GM19035 (cell line): ENCODE results near the gene LARGE2.

Experiments
- ATAC-seq: cut with Tn5 transposase; IDR thresholded peaks from one replicate; pipeline ENCODE4 v1.9.1; 2021; ENCODE audit not compliant: unreplicated experiment

The LARGE2 gene

DNA sequence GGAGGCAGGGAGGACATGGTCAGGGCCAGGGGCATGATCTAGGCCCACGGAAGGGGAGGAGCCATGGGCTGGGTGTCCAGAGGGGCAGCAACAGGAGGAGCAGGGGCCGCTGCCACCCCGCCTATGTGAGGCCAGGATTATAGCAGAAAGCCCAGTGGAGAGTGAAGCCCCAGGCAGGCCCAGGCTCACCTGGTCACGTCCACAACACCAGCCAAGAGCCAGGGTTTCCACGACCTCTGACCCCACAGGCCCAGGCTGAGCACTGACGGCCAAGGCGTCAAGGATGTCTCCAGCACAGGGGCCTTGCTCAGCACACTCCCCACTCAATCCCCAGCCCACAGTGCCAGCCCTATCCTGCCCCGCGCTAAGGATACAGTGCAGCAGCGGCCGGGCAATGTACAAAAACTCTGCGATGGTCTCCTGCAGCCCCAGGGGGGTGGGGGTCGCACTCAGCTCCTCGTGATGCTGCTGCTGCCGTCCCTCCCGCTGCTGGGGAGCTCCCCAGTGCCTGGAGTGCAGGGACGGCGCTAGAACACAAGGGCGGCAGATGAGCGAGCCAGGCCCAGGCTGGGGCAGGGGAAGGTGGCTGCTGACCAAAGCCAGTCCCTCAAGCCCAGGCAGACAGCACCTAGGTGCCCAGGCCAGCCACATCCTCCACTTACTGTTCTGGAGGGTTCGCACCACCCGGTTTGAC, 8.4 kb upstream of the LARGE2 start:
- no peak for ATAC-seq

DNA sequence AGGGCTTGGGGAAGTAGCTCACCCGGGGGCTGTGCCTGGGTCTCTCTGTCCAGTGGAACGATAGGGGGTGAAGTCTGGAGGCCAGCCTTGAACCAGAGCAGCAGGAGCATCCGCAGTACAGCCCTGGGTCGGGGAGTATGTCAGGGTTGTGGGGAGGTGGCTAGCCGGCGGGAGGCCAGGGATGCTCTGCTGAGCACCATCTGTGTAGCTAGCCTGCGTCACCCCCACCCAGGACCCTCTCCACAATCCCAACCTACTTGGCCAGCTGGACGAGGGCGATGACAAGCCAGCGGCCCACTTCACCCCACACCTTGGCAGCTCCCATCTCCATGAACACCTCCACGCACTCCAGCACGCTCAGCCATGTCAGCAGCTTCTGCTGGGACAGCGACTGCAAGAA, 7.0 kb upstream of the LARGE2 start:
- ATAC-seq: no peak

DNA sequence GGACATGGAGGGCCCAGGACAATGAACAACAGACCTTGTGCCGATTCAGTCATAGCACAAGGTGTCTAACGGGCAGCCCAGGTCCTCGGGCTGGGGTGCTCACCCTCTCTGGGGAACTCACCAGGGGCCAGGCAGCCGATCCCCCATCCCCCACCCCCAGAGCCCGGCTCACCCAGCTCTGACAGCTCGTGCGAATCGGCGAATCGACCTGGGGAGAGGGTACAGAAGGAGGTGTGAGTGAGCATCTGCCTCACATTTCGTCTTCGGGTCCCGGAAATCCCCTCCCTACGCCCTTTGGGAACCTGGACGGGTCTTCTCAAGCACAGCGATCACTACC, 5.2 kb upstream of the LARGE2 start:
- peak; percentile 8 for ATAC-seq

DNA sequence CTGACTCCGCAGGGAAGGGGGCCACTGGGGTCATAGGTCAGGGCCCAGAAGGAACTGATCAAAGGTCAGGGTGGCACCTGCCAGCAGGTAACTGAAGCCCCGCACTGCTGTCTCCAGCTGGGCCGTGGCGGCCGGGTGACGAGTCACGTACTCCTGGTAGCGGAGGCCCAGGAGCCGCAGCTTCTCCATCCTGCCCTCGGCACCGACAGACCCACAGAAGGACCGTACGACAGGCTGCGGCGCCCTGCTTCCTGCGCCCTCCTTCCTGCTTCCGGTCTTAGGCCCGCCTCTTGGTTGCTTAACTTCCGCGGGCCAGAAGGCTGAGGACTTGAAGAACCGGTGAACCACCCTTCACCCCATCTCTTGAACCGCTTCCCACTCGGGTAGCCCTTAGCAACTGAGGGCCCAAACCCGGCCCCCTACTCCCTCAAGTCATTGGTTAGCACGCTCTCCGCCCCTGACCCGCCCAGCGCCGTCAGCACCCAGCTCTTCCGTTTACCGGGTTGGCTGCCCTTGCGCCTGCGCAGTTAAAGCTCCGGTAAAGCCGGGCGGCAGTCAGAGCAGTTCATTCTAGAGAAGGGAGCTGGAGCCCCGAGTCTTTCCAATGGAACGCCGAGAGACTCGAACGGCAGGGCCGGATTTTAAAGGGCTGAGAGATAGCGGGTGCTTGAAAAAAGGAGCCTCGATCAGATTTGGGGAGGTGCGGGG, 4.7 kb upstream of the LARGE2 start, which contains the start of gene PEX16:
PEX16 (minus strand) TSS at position 255 of the 708 bp plus-strand sequence; CDS start at position 189, 66 bp downstream.
- peak; percentile 80 for ATAC-seq

DNA sequence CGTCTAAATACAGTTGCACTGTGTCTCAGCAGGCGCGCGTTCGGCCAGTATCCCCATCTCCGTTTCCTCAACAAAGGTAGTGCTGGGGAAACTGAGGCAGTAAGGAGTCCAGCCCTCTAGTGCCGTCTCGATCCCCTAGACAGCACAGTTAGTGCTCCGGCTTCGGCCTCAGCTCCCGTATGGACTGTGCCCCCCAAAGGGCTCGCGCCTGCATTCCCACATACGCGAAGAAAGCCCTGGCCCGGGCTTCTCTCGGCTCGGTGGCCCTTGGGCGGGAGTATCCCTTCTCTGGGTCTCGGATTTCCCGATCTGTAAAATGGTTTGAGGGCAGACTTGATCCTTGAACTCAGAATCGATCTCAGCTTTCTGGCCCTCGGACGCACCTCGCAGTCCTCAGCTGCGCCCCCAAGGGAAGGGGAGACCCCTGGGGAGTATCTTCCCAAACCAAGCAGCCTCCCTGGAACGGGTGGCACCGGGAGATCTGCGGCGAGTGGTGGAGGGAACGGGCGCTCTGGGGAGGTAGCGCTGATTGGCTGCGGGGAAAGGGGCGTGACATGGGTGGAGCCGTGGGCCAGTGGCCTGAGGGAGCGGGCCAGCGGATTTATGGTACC, 4.0 kb upstream of the LARGE2 start:
- ATAC-seq: peak; percentile 37

DNA sequence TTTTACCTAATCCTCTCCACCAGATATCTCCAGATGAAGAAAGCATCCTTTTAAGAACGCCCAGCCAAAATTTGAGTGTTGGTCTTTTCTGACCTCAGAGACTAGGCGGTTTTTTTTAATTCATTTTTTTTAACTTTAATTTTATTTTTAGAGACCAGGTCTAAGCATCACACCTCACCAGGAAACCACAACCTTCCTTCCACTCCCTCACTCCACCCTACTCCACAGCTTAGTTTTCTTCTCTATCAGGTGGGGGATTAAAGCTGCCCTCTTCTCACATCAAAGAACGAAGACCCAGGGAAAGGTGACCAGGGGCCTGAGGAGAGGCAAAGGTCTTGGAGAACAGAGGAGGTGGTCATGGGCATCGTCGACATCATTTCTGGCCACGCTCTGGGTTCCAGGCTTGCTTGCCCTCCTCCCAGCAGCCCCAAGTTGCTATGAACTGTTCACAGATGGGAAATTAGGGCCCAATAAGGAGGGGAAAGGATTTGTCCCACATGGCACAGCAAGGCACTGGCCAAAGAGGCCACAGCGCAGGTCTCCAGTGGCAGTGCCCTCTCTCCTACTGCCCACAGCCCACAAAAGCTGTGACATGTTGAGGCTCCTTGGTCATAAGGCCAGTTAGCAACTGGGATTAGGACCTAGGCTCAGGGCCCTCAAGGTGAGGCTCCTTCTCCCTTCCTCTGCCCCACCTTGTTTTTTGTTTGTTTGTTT, 3.3 kb upstream of the LARGE2 start:
- no peak for ATAC-seq

DNA sequence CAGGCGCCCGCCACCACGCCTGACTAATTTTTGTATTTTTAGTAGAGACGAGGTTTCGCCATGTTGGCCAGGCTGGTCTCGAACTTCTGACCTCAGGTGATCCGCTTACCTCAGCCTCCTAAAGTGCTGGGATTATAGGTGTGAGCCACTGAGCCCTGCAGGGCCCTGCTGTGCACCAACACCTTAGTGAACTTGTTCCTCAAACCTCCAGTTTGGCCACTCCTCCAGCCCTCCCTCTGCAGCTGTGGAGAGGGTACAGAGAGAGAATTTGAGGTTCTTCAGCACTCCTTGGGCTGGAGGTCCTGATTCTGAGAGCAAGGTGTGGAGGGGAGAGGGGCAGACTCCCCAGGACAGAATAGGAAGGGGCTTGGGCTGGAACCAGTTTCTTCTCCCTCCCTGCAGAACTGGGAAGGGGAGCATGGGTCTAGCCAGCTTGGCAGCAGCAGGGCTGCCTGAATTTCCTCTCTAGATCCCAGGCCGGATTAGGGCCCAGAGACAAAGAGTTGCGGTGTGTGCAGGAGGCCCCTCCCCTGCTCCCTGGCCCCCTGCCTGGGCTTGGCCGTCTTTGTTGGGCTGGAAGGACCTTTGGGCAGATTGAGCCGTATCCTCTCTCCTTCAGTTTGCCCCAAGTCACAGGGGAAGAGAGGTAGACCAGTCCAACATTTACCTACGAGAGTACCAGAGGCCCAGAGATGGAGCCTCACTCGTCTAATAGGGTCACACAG, 2.5 kb upstream of the LARGE2 start:
- no peak for ATAC-seq

DNA sequence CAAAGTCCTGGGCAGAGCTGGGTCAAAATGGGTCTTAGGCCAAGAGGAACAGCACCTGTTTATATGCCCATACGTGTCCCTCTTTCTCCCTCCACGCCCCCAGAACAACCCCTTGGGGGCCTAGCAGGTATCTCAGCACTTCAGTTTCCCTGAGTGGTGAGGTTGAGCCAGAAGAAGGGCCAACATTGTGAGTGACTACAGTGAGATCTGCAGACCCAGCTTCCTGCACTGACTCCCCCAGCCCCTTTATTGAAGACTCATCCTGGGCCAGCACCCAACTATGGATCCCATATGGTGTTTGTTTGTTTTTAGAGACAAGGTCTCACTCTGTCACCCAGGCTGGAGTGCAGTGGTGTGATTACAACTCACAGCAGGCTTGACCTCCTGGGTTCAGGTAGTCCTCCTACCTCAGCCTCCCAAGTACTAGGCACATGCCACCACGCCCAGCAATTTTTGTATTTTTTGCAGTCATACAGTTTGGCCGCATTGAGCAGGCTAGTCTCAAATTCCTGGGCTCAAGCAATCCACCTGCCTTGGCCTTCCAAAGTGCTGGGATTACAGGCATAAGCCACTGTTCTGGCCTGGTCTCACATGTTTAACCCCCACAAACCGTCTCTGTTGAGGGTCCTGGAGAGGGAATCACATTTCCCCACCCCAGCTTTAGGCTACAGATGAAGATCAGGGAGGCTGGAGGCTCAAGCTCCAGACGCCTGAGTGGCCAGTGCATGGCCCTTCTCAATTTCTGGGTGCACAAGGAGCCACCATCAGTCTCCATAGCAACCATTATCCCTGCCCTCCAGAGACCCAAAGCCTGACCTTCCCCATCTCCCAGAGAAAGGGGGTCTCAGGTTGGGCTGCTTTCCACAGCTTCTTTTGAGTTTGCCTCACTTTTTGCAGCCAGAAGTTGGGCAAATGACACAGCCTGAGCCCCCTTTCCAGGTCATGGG, 1.7 kb upstream of the LARGE2 start:
- ATAC-seq: no peak

DNA sequence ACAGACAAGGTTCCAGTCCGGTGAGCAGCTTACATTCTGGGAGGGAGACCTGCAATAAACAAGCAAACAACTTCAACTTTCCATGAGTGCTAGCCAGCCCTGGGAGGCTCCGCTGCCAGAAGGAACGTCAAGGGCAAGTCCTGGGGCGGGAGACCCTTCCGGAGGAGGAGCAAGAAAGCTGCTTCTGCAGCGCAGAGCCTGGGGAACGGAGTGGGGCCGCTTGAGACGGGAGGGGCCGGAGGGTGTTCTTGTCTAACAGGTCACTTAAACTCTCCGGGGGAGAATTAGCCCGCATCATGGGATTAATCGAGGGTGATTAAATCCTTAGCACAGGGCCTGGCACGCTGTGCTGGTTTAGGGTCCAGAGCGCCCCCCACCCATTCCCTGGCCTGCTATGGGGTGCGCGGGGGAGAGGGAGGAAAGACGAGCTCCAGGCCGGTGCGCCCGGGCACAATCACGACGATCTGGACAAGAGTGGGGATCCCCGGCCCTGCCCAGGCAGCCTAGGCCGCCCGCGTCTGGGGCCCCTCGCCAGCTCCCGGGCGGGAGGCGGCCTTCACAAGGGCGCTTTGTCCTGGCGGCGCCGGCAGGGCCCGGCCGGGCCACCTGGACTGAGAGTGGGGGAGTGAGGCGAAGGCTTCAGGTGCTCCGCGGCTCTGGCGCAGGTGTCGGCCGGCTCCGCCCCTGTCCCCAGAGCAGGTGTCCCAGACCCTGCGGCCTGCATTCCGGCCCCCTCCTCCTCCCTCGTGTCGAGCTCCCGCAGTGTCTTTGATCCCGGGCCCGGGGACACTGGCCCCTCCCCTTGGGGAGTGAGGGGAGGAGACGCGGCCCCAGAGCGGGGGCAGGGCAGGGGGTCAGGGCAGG, 663 bp upstream of the LARGE2 start:
- no peak for ATAC-seq

DNA sequence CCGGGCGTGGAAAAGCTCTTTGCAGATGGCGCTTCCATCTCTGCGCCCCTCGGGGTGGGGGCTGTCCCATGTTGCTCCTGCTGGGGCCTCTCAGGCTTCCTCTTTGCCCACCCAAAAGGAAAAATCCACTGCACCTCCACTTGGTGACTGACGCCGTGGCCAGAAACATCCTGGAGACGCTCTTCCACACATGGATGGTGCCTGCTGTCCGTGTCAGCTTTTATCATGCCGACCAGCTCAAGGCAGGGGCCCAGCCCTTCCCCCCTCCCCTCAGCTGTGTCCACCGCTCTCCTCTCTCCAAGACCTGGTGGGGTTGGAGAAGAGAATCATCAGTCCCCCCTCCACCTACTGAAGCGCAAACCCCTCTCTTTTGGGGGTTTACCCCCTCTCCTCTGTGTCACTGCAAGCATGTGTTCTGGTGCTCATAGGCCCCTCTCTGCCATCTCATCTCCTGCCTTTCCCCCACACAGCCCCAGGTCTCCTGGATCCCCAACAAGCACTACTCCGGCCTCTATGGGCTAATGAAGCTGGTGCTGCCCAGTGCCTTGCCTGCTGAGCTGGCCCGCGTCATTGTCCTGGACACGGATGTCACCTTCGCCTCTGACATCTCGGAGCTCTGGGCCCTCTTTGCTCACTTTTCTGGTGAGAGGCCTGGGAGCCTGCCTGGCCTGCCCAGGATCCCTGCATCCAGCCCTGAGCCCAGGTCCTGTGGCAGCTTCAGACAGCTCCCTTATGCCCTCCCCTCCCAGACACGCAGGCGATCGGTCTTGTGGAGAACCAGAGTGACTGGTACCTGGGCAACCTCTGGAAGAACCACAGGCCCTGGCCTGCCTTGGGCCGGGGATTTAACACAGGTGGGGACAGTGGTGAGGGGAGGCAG, 1.8 kb downstream of the LARGE2 start:
- ATAC-seq: no peak

DNA sequence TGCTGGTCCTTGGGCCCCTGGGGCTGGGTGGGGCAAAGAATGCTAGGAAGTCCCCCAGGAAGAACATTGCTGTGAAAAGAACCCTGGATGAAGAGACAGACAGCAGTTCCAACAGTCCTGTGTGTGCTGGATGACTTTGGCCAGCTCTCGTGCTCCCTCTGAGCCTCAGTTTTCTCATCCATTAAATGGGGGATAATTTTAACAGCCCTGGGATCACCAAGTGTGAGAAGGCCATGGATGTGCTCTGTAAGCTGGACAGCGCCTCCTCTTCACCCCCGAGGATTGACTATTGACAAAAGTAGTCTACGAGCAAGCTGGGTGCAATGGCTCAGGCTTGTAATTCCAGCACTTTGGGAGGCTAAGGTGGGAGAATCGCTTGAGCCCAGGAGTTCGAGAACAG, 2.5 kb downstream of the LARGE2 start:
- ATAC-seq: no peak

DNA sequence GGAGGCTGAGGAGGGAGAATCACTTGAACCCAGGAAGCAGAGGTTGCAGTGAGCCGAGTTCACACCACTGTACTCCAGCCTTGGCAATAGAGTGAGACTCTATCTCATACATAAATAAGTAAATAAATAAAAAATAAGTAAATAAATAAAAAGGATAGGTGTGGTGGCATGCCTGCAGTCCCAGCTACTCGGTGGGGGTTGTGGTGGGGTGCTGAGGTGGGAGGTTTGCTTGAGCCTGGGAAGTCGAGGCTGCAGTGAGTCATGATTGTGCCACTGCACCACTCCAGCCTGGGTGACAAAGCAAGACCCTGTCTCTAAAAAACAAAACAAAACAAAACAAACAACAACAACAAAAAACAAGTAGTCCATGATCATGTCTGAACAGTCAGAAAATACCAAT, 3.1 kb downstream of the LARGE2 start:
- ATAC-seq: no peak

DNA sequence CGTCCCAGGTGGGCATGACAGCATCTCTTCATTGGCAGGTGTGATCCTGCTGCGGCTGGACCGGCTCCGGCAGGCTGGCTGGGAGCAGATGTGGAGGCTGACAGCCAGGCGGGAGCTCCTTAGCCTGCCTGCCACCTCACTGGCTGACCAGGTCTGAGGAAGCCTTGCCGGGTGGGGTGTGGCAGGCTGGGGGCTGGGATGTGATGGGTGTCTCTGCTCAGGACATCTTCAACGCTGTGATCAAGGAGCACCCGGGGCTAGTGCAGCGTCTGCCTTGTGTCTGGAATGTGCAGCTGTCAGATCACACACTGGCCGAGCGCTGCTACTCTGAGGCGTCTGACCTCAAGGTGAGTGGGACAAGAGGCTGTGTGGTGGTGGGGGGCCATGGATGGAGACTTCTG, 3.5 kb downstream of the LARGE2 start:
- ATAC-seq: no peak

DNA sequence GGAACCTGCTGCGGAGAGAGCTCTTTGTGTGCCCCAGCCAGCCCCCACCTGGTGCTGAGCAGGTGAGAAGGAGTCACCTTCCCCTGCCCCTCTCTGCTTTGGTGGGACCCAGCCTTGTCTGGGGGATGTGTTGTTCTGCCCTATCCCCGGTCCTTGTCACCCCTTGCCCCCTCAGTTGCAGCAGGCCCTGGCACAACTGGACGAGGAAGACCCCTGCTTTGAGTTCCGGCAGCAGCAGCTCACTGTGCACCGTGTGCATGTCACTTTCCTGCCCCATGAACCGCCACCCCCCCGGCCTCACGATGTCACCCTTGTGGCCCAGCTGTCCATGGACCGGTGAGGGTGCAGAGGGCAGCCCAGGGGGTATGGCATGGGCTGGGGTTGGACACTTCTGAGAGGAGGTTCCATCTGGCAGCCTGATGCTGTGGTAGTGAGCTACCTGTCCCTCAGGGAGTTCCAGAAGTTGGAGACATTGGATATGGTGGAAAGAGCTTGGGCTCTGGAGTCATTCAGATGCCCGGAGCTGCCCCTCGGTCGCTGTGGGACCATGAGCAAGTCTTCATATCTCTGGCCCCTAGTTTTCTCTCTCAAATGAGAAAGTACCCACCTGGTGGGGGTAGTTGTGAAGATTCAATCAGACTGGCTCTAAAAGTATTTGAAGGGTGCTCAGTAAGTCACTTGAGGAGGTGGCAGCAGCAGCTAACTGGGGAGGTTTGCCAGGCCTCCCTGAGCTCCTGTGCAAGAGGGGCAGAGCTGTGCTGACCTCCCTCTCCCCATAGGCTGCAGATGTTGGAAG, 4.3 kb downstream of the LARGE2 start:
- no peak for ATAC-seq

DNA sequence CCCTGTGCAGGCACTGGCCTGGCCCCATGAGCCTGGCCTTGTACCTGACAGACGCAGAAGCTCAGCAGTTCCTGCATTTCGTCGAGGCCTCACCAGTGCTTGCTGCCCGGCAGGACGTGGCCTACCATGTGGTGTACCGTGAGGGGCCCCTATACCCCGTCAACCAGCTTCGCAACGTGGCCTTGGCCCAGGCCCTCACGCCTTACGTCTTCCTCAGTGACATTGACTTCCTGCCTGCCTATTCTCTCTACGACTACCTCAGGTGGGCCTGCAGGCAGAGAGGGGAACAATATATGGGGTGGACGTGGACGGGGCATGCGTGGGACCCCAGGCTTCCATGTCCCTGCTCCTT, 4.9 kb downstream of the LARGE2 start:
- no peak for ATAC-seq

DNA sequence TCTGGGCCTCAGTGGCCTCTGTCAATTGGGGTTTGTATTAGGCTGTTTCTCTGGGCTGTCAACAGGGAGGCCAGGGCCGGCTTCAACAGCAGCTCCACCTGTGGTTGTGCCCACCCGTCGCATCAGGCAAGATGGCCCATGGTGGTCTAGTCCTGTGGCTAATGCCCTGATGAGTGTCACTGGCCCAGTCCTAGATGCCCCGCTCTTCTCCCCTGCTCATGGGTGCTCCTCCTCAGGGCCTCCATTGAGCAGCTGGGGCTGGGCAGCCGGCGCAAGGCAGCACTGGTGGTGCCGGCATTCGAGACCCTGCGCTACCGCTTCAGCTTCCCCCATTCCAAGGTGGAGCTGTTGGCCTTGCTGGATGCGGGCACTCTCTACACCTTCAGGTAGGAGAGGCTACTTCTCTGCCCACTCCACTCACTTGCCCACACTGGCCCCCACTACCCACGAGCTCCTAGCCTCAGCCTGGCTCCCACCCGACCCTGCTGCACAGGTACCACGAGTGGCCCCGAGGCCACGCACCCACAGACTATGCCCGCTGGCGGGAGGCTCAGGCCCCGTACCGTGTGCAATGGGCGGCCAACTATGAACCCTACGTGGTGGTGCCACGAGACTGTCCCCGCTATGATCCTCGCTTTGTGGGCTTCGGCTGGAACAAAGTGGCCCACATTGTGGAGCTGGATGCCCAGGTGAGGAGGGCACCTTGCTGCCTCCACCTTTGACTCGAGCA, 5.4 kb downstream of the LARGE2 start:
- no peak for ATAC-seq
